ENCODE measurements around the gene HAUS6.
A peak's percentile ranks its signal among the peaks of the same experiment; 100 is the strongest.

Gene HAUS6

DNA sequence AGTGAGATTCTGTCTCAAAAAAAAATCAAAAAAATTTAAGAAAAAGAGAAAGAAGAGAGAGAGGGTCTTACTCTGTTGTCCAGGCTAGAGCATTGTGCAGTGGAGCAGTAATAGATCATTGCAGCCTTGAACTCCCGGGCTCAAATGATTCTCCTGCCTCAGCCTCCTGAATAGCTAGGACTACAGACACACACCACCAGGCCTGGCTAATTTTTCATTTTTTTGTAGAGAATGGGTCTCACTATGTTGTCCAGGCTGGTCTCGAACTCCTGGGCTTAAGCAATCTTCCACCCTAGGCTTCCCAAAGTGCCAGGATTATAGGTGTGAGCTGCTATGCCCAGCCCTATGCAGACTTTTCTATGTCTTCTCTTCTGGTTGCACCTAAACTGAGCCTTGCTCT is 28.5 kb downstream of the HAUS6 start:
- Histone ChIP-seq H3K4ac (ENCODE audit: low read depth, low read length) (no peak overlapping the region), H3K79me2 (ENCODE audit: control insufficient read depth, insufficient read depth, low read length, poor library complexity) (no peaks in the 10 kb centered on the region), H4K12ac (ENCODE audit: low read depth, low read length) (no peak overlapping the region), H3K4me1 (ENCODE audit: control insufficient read depth in 1 of 2, insufficient read depth in 2 of 2, low read length in 2 of 2) (no peaks in the 10 kb centered on the region), H3K14ac (ENCODE audit: low read length) (no peak overlapping the region), H3K36me3 (ENCODE audit: control insufficient read depth in 1 of 2, insufficient read depth in 2 of 2, low read length in 2 of 2) (peaks cover 30 to 33% of the 10 kb centered on the region in 2 experiments), H3K18ac (ENCODE audit: low read length) (no peak overlapping the region), H3K23ac (ENCODE audit: low read length) (no peak overlapping the region), H4K91ac (ENCODE audit: low read depth, low read length) (no peak overlapping the region), H2BK120ac (ENCODE audit: insufficient read depth, low read length, poor library complexity) (no peak overlapping the region), H3K27me3 (ENCODE audit: insufficient read depth, low read length) (no peaks in the 10 kb centered on the region), H3K9me3 (ENCODE audit: insufficient read depth, low read depth, low read length) (no peaks in the 10 kb centered on the region), H2AFZ (ENCODE audit: insufficient read depth, low read length, poor library complexity) (no peak overlapping the region), H3K9ac (ENCODE audit: low read length) (no peak overlapping the region), H3K4me2 (ENCODE audit: low read length) (no peak overlapping the region), H2BK12ac (ENCODE audit: low read length) (no peak overlapping the region), H3K4me3 (ENCODE audit: low read depth, low read length) (no peak overlapping the region), H4K8ac (ENCODE audit: low read depth, low read length) (no peak overlapping the region), H2AK5ac (ENCODE audit: low read length) (no peak overlapping the region), H2BK5ac (ENCODE audit: low read depth, low read length, poor library complexity) (no peak overlapping the region), H3K79me1 (ENCODE audit: low read length) (no peaks in the 10 kb centered on the region), H3K27ac (ENCODE audit: low read depth, low read length) (no peak overlapping the region)
- DNase-seq, result no peak
- WGBS (ENCODE audit: extremely low coverage, insufficient coverage, insufficient read length), result no CpG with 5 or more reads among the region's 2 CpGs

DNA sequence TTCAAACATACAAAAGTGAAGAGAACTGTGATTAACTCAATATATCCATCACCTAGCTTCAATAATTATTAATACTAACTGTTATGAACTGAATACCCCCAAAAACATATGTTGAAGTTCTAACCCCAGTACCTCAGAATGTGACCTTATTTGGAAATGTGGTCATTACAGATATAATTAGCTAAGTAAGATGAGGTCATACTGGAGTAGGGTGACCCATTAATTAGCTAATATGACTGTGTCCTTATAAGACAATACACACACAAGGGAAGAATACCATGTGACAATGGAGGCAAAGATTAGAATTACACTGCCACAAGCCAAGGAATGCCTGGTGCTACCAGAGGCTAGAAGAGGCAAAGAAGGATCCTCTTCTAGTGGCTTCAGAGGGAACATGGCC is 45.7 kb downstream of the HAUS6 start:
- Histone ChIP-seq H3K14ac (ENCODE audit: low read length) (no peak overlapping the region), H3K4me2 (ENCODE audit: low read length) (no peak overlapping the region), H3K79me1 (ENCODE audit: low read length) (no peaks in the 10 kb centered on the region), H3K9ac (ENCODE audit: low read length) (no peak overlapping the region), H4K8ac (ENCODE audit: low read depth, low read length) (no peak overlapping the region), H3K36me3 (ENCODE audit: control insufficient read depth in 1 of 2, insufficient read depth in 2 of 2, low read length in 2 of 2) (peaks cover 6 to 10% of the 10 kb centered on the region in 2 experiments), H2BK12ac (ENCODE audit: low read length) (no peak overlapping the region), H3K4me3 (ENCODE audit: low read depth, low read length) (no peak overlapping the region), H2AK5ac (ENCODE audit: low read length) (no peak overlapping the region), H3K27ac (ENCODE audit: low read depth, low read length) (no peak overlapping the region), H3K23ac (ENCODE audit: low read length) (no peak overlapping the region), H3K4ac (ENCODE audit: low read depth, low read length) (no peak overlapping the region), H3K4me1 (ENCODE audit: control insufficient read depth in 1 of 2, insufficient read depth in 2 of 2, low read length in 2 of 2) (no peaks in the 10 kb centered on the region), H2AFZ (ENCODE audit: insufficient read depth, low read length, poor library complexity) (no peak overlapping the region), H4K91ac (ENCODE audit: low read depth, low read length) (no peak overlapping the region), H2BK5ac (ENCODE audit: low read depth, low read length, poor library complexity) (no peak overlapping the region), H3K27me3 (ENCODE audit: insufficient read depth, low read length) (no peaks in the 10 kb centered on the region), H2BK120ac (ENCODE audit: insufficient read depth, low read length, poor library complexity) (no peak overlapping the region), H3K79me2 (ENCODE audit: control insufficient read depth, insufficient read depth, low read length, poor library complexity) (no peaks in the 10 kb centered on the region), H3K18ac (ENCODE audit: low read length) (no peak overlapping the region), H4K12ac (ENCODE audit: low read depth, low read length) (no peak overlapping the region), H3K9me3 (ENCODE audit: insufficient read depth, low read depth, low read length) (no peaks in the 10 kb centered on the region)
- DNase-seq, result no peak

DNA sequence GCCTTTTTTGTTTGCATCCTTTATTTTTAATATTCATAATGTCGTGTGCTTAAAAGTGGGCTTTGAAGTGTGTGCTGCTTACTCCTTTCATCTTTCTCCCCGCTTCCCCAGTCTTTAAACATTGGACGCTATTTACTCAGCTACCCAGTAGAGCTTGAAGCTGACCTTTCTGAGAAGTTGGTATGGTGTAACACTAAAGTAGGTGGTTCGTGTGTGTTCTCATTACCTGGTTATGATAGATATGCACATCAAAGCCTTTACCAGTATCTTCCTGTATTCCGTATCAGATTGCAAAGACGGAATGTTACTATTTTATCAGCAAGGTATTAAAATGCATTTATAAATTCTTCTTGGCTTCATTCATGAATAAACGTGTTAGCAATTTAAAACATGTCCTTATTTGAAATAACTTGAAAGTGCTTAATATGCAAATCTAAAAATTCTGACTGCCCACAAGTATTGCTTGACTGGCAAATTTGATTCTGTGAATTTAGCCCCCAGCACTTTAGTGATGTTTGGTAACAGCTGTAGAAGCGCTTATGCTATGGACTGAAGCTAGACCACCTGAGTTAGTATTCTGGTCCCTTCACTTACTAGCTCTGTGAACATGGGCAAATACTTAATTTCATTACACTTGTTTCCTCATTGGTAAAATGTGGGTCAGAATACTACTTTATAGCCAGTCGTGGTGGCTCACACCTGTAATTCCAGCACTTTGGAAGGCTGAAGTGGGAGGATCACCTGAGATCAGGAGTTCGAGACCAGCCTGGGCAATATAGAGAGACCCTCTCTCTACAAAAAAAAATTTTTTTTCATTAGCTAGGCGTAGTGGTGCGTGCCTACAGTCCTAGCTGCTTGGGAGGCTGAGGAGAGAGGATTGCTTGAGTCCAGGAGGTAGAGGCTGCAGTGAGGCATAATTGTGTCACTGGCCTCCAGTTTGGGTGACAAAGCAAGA is 51.8 kb downstream of the HAUS6 start:
- peak; percentile 27 to 75 for DNase-seq
- Histone ChIP-seq H3K27me3 (ENCODE audit: insufficient read depth, low read length) (no peaks in the 10 kb centered on the region), H3K18ac (ENCODE audit: low read length) (no peak overlapping the region), H2BK5ac (ENCODE audit: low read depth, low read length, poor library complexity) (no peak overlapping the region), H4K12ac (ENCODE audit: low read depth, low read length) (peak overlapping the region; percentile 9), H4K91ac (ENCODE audit: low read depth, low read length) (no peak overlapping the region), H4K8ac (ENCODE audit: low read depth, low read length) (no peak overlapping the region), H3K79me2 (ENCODE audit: control insufficient read depth, insufficient read depth, low read length, poor library complexity) (peaks cover 13% of the 10 kb centered on the region), H2BK120ac (ENCODE audit: insufficient read depth, low read length, poor library complexity) (no peak overlapping the region), H3K14ac (ENCODE audit: low read length) (no peak overlapping the region), H3K27ac (ENCODE audit: low read depth, low read length) (no peak overlapping the region), H2AK5ac (ENCODE audit: low read length) (no peak overlapping the region), H3K36me3 (ENCODE audit: control insufficient read depth in 1 of 2, insufficient read depth in 2 of 2, low read length in 2 of 2) (peaks cover 0 to 2% of the 10 kb centered on the region in 2 experiments), H2BK12ac (ENCODE audit: low read length) (no peak overlapping the region), H3K4me1 (ENCODE audit: control insufficient read depth in 1 of 2, insufficient read depth in 2 of 2, low read length in 2 of 2) (peaks cover 5 to 13% of the 10 kb centered on the region in 2 experiments), H3K23ac (ENCODE audit: low read length) (no peak overlapping the region), H3K4me2 (ENCODE audit: low read length) (peak overlapping the region; percentile 95), H3K4me3 (ENCODE audit: low read depth, low read length) (no peak overlapping the region), H3K9me3 (ENCODE audit: insufficient read depth, low read depth, low read length) (no peaks in the 10 kb centered on the region), H2AFZ (ENCODE audit: insufficient read depth, low read length, poor library complexity) (no peak overlapping the region), H3K9ac (ENCODE audit: low read length) (no peak overlapping the region), H3K79me1 (ENCODE audit: low read length) (peaks cover 10% of the 10 kb centered on the region), H3K4ac (ENCODE audit: low read depth, low read length) (peak overlapping the region; percentile 83)
- WGBS (ENCODE audit: extremely low coverage, insufficient coverage, insufficient read length), result no CpG with 5 or more reads among the region's 12 CpGs

DNA sequence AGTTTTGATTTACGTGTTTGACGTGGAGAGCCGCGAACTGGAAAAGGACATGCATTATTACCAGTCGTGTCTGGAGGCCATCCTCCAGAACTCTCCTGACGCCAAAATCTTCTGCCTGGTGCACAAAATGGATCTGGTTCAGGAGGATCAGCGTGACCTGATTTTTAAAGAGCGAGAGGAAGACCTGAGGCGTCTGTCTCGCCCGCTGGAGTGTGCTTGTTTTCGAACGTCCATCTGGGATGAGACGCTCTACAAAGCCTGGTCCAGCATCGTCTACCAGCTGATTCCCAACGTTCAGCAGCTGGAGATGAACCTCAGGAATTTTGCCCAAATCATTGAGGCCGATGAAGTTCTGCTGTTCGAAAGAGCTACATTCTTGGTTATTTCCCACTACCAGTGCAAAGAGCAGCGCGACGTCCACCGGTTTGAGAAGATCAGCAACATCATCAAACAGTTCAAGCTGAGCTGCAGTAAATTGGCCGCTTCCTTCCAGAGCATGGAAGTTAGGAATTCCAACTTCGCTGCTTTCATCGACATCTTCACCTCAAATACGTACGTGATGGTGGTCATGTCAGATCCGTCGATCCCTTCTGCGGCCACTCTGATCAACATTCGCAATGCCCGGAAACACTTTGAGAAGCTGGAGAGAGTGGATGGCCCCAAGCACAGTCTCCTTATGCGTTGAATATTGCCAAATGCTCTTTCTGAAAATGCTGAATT is 52.6 kb downstream of the HAUS6 start:
- H3K27ac ChIP-seq (ENCODE audit: low read depth, low read length), result peak overlapping the region; percentile 79
- H4K91ac ChIP-seq (ENCODE audit: low read depth, low read length), result peak overlapping the region; percentile 93
- peak overlapping the region; percentile 95 for H3K4me2 ChIP-seq (ENCODE audit: low read length)
- peaks cover 0 to 2% of the 10 kb centered on the region in 2 experiments for H3K36me3 ChIP-seq (ENCODE audit: control insufficient read depth in 1 of 2, insufficient read depth in 2 of 2, low read length in 2 of 2)
- peak overlapping the region; percentile 96 for H4K8ac ChIP-seq (ENCODE audit: low read depth, low read length)
- peaks cover 13% of the 10 kb centered on the region for H3K79me2 ChIP-seq (ENCODE audit: control insufficient read depth, insufficient read depth, low read length, poor library complexity)
- H2AFZ ChIP-seq (ENCODE audit: insufficient read depth, low read length, poor library complexity), result peak overlapping the region; percentile 91
- DNase-seq, result peak; percentile 5 to 31
- H3K23ac ChIP-seq (ENCODE audit: low read length), result no peak overlapping the region
- peak overlapping the region; percentile 74 for H3K9ac ChIP-seq (ENCODE audit: low read length)
- peak overlapping the region; percentile 90 for H4K12ac ChIP-seq (ENCODE audit: low read depth, low read length)
- no peaks in the 10 kb centered on the region for H3K27me3 ChIP-seq (ENCODE audit: insufficient read depth, low read length)
- no peak overlapping the region for H2BK12ac ChIP-seq (ENCODE audit: low read length)
- peaks cover 10% of the 10 kb centered on the region for H3K79me1 ChIP-seq (ENCODE audit: low read length)
- no peaks in the 10 kb centered on the region for H3K9me3 ChIP-seq (ENCODE audit: insufficient read depth, low read depth, low read length)
- H3K18ac ChIP-seq (ENCODE audit: low read length), result peak overlapping the region; percentile 95
- peak overlapping the region; percentile 75 for H3K4ac ChIP-seq (ENCODE audit: low read depth, low read length)
- H3K4me3 ChIP-seq (ENCODE audit: low read depth, low read length), result peak overlapping the region; percentile 85
- H3K14ac ChIP-seq (ENCODE audit: low read length), result peak overlapping the region; percentile 97
- H3K4me1 ChIP-seq (ENCODE audit: control insufficient read depth in 1 of 2, insufficient read depth in 2 of 2, low read length in 2 of 2), result peaks cover 5 to 13% of the 10 kb centered on the region in 2 experiments
- H2BK120ac ChIP-seq (ENCODE audit: insufficient read depth, low read length, poor library complexity), result no peak overlapping the region
- no peak overlapping the region for H2BK5ac ChIP-seq (ENCODE audit: low read depth, low read length, poor library complexity)
- no CpG with 5 or more reads among the region's 33 CpGs for WGBS (ENCODE audit: extremely low coverage, insufficient coverage, insufficient read length)
- H2AK5ac ChIP-seq (ENCODE audit: low read length), result peak overlapping the region; percentile 57
